Omental fat pad (tissue), 4 donors: ENCODE measurements around the gene PRRG2. TPM values are rescaled to one million over a fixed set of nuclear protein-coding genes. Genes with fewer than 3 reads are reported as not detected.

Experiments used
- ATAC-seq: fragments of 150-250 bp; one replicate; pipeline ENCODE4 v1.9.1; 2016; ENCODE audit warnings: mild to moderate bottlenecking, moderate library complexity; ENCODE audit not compliant: low FRiP score
- DNase-seq: peaks from one replicate; pipeline ENCODE4 v3.0.0-alpha.2; 2019; ENCODE audit warnings: low spot score
- total RNA-seq, 4 donors: library from RNA; depleted of rRNA; stranded (reverse); fragments of >200 nt; gene quantifications; one replicate each; pipeline ENCODE4 v1.1.0, GENCODE V29; 2016
- TF ChIP-seq, protein P1 (sequence below), 3 donors: fragments of 450-650 bp; IDR thresholded peaks; one replicate each; pipeline ENCODE4 v1.5.1; 2016 to 2017; ENCODE audit warnings: antibody characterized with exemption in 3 of 3, mild to moderate bottlenecking in 3 of 3, moderate library complexity in 2 of 3

The PRRG2 gene
- 1 to 10 TPM in 2 of 4 donors, under 1 TPM in 1, not detected in 1; 0.79 to 5.2 (median 2.3) TPM for total RNA-seq

DNA sequence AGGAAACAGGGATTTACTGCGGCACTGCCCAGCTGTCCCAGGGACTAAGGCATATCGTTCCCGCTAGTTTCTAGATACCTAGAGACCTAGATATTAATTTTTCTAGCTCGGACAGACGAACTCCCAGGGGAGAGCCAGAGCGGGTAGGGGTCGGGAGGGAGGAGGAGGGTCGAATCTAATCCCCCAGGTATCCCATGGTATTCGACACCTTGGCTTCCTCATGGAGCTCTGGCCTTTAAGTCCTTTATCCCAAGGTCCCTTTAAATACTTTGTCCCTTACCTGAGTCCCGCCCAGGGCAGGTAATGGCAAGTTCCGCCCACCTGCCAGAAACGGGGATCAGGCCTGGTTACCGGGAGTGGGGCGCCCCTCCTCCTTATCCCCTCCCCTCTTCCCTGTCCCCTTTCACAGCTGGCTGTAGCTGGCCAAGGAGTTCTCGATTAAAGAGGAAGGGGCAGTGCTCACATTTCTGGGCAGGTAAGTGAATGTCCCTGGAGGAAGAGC, at the start of gene PRRG2:
Gene PRRG2, plus strand, starts transcription at position 310 of the 502 bp plus-strand sequence. CDS start 1,904 bp downstream, outside the sequence.
- no peak for ATAC-seq
- TF ChIP-seq, protein P1, sequence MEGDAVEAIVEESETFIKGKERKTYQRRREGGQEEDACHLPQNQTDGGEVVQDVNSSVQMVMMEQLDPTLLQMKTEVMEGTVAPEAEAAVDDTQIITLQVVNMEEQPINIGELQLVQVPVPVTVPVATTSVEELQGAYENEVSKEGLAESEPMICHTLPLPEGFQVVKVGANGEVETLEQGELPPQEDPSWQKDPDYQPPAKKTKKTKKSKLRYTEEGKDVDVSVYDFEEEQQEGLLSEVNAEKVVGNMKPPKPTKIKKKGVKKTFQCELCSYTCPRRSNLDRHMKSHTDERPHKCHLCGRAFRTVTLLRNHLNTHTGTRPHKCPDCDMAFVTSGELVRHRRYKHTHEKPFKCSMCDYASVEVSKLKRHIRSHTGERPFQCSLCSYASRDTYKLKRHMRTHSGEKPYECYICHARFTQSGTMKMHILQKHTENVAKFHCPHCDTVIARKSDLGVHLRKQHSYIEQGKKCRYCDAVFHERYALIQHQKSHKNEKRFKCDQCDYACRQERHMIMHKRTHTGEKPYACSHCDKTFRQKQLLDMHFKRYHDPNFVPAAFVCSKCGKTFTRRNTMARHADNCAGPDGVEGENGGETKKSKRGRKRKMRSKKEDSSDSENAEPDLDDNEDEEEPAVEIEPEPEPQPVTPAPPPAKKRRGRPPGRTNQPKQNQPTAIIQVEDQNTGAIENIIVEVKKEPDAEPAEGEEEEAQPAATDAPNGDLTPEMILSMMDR (IDR thresholded peaks at IDR 0.05) = no peak
- DNase-seq = no peak

DNA sequence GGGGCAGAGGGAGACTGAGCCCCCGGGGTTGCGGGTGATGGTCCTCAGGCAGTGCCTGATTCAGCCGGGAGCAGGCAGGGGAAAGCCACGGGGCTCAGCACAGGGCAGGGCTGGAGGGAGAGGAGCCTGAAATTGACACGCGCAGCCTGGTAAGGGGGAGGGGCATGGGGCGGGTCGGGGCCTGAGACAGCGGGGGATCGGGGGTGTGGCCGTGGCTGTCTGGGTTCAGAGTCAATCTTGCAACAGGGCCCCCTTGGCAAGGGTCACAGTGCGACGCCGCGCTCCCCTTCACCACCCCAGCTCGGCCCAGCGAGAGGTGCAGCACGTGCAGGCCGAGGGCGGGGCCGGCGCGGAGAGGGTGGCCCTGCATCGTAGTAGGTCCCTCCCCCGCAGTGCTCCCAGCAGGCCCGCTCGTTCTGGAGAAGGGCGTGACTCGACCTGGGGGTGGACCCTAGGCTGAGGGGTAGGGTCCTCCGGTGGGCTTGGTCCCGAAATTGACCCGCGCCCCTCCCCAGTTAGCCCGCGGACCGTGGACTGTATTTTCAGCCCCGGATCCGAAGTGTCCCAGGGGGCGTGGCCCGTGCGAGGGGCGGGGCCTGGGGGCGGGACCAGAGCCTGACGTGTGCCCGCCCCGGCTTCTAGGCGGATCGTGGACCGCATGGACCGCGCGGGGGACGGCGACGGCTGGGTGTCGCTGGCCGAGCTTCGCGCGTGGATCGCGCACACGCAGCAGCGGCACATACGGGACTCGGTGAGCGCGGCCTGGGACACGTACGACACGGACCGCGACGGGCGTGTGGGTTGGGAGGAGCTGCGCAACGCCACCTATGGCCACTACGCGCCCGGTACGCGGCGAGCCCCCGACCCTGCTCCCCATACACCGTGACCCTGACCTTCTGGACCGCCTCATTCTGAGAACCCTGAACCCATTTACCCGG, 47.3 kb upstream of the PRRG2 start:
- ATAC-seq = peak; percentile 89
- DNase-seq = peak; percentile 68
- TF ChIP-seq, protein P1 (IDR thresholded peaks at IDR 0.05) = no peak

DNA sequence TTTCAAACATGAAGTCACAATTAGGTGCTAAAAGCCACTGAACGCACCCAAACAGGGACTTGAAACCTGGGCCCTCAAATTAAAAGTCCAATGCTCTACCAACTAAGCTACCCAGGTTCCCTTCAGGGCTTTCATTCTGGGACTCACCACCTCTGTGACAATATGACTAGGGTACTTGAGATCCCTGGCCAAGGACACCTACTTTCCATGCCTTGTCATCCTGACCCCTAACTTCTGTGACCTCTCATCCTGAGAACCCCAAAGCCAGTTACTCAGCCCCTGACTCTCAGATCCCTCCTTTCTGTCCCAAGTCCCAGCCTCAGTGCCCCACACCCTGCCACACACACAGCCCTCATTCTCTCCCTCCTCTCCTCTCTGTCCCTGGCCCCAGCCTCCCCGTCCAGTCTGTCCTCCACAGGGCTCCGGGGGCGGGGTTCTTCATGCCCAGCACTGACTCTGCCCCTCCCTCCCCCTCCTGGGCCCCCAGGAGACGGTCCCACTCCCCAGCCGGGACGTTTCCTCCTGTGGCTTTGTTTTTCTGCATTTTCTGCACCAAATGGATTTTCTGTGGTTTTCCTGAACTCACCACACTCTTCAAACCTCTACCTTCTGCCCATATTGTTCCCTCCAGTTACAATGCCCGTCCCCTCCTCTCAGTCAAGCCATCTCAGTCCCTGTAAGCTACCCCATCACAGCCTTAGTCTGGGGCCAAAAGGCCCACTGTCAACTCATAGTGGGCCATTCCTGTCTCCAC, 46.3 kb upstream of the PRRG2 start:
- DNase-seq = no peak
- TF ChIP-seq, protein P1 (IDR thresholded peaks at IDR 0.05) = no peak
- no peak for ATAC-seq

DNA sequence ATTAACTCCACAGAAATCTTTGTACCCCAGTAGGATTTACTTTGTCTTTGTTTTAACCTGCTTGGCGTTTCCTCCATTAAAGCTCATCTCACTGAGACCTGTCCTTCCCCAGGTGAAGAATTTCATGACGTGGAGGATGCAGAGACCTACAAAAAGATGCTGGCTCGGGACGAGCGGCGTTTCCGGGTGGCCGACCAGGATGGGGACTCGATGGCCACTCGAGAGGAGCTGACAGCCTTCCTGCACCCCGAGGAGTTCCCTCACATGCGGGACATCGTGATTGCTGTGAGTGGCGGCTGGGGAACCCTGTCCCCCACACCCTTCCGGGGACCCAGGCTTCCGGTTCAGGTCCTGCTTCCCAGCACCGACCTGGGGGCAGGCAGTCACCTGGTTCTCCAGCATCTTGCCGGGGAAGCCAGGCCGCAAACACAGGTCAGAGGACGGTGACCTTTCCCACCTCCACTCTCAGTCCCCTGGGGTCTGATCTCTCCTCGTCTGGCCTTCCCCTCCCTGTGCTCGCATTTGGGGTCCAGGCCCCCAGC, 44.1 kb upstream of the PRRG2 start:
- ATAC-seq (no peak), DNase-seq (no peak)
- TF ChIP-seq, protein P1 (IDR thresholded peaks at IDR 0.05) = no peak

DNA sequence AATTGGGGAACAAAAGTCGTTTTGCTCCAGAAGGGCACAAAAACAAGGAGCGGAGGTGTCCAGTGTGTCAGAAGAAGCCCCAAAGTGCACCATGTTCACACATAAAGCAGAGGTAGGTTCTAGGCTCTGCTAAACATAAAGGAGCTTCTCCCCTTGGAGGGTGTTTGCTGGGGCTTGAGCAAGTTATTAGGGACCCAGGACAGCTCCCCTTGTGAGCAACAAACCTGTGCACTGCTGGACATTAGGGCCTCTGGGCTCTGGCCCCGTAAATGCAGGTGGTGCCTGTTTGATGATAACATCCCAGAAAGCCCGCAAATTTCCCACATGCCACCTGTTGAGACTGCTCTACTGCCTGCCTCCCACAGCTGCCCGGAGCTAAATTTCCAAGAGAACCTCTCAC, 42.5 kb upstream of the PRRG2 start:
- ATAC-seq = no peak

More for the DNA sequence above, 42.5 kb upstream of the PRRG2 start:
- TF ChIP-seq, protein P1 (IDR thresholded peaks at IDR 0.05) = no peak
- DNase-seq = no peak
